Keratinocyte (primary cell): Measurements from ENCODE around the gene FBXL17. TPM values are rescaled to one million over a fixed set of nuclear protein-coding genes. Genes with fewer than 3 reads are reported as not detected.

Experiments
- DNase-seq: peaks from one replicate; pipeline ENCODE4 v3.0.0-alpha.2; 2011; ENCODE audit warnings: low read depth, missing footprints, low spot score
- FAIRE-seq: peaks from 2 replicates; lab custom pipeline; 2011; peaks lifted over from hg19 to GRCh38; lab: Jason Lieb, UNC
- H2AFZ ChIP-seq: 2 replicates; pipeline ENCODE4 v1.6.0; 2012; ENCODE audit warnings: low read length, control low read depth, inconsistent platforms; ENCODE audit not compliant: control insufficient read depth
- H3K27ac ChIP-seq: 2 replicates; pipeline ENCODE4 v1.5.1; 2011; ENCODE audit warnings: low read length; ENCODE audit not compliant: control insufficient read depth, insufficient read depth
- H3K27me3 ChIP-seq: 3 replicates; pipeline ENCODE4 v1.6.0; 2011; ENCODE audit warnings: low read length; ENCODE audit not compliant: control insufficient read depth, insufficient read depth; ENCODE audit errors: extremely low read depth
- H3K36me3 ChIP-seq, 2 experiments: 2 replicates in 1 of 2; 3 replicates in 1 of 2; pipeline ENCODE4 v1.5.1; 2011; ENCODE audit warnings: low read length in 2 of 2, mild to moderate bottlenecking in 1 of 2; ENCODE audit not compliant: control insufficient read depth in 2 of 2, insufficient read depth in 2 of 2; ENCODE audit errors: extremely low read depth in 1 of 2
- H3K4me1 ChIP-seq: 3 replicates; pipeline ENCODE4 v1.5.1; 2011; ENCODE audit warnings: low read length; ENCODE audit not compliant: control insufficient read depth, insufficient read depth; ENCODE audit errors: extremely low read depth
- H3K4me2 ChIP-seq: 3 replicates; pipeline ENCODE4 v1.6.0; 2011; ENCODE audit warnings: low read depth, low read length; ENCODE audit not compliant: control insufficient read depth, insufficient read depth; ENCODE audit errors: extremely low read depth
- H3K4me3 ChIP-seq, 3 experiments: fragments of 200-600 bp in 1 of 3; sonication (generic) in 1 of 3; 2 replicates in 2 of 3; 3 replicates in 1 of 3; pipeline ENCODE4 v1.5.1; 2011 to 2016; ENCODE audit warnings: low read length in 3 of 3, mild to moderate bottlenecking in 3 of 3, control low read depth in 2 of 3, inconsistent platforms in 1 of 3, low read depth in 1 of 3, mixed read lengths in 1 of 3, mixed run types in 1 of 3, moderate library complexity in 1 of 3; ENCODE audit not compliant: control insufficient read depth in 2 of 3, insufficient read depth in 2 of 3; ENCODE audit errors: extremely low read depth in 1 of 3
- H3K79me2 ChIP-seq: 2 replicates; pipeline ENCODE4 v1.6.0; 2012; ENCODE audit warnings: low read length; ENCODE audit not compliant: control insufficient read depth, insufficient read depth
- H3K9ac ChIP-seq: 3 replicates; pipeline ENCODE4 v1.6.0; 2011; ENCODE audit warnings: low read length; ENCODE audit not compliant: control insufficient read depth, insufficient read depth; ENCODE audit errors: extremely low read depth
- H3K9me1 ChIP-seq: 3 replicates; pipeline ENCODE4 v1.6.0; 2011; ENCODE audit warnings: low read length; ENCODE audit not compliant: control insufficient read depth, insufficient read depth; ENCODE audit errors: extremely low read depth
- H3K9me3 ChIP-seq: 2 replicates; pipeline ENCODE4 v1.5.1; 2012; ENCODE audit warnings: low read depth, low read length; ENCODE audit not compliant: control insufficient read depth
- H4K20me1 ChIP-seq: 3 replicates; pipeline ENCODE4 v1.6.0; 2011; ENCODE audit warnings: low read length; ENCODE audit not compliant: control insufficient read depth, insufficient read depth; ENCODE audit errors: extremely low read depth
- CTCF ChIP-seq, 3 experiments: IDR thresholded peaks in 1 of 3; conservative IDR thresholded peaks in 1 of 3; optimal IDR thresholded peaks in 1 of 3; 2 replicates in 2 of 3; 3 replicates in 1 of 3; pipeline versions ENCODE3 to v1.5.1; 2011; ENCODE audit warnings: low read length in 3 of 3, mild to moderate bottlenecking in 3 of 3, moderate library complexity in 2 of 3, control low read depth in 1 of 3, inconsistent platforms in 1 of 3; ENCODE audit not compliant: insufficient read depth in 2 of 3; ENCODE audit errors: extremely low read depth in 1 of 3
- EZH2 ChIP-seq: IDR thresholded peaks from one replicate; pipeline ENCODE4 v1.6.1; 2012; ENCODE audit warnings: inconsistent platforms, mild to moderate bottlenecking, low read length, moderate library complexity
- dilution Hi-C: fragments of 300-500 bp; cut with MboI; formaldehyde crosslinking; loops from one replicate; pipeline ENCODE4 v1.7.0; 2020; ENCODE audit warnings: low sequenced_read_pairs; ENCODE audit not compliant: extremely low pct_ligation_motif_present
- polyA plus RNA-seq, 5 experiments: library from polyadenylated mRNA; depleted of rRNA in 3 of 5; stranded (reverse) in 3 of 5; stranded (forward) in 1 of 5; unstranded in 1 of 5; fragments of >200 nt; gene quantifications; 1 replicate in 1 of 5; 2 replicates in 3 of 5; 3 replicates in 1 of 5; pipeline versions ENCODE4 v1.2.1 to v1.2.3, GENCODE V29; 2011 to 2012; ENCODE audit warnings: missing spikeins in 2 of 5, low read depth in 1 of 5, low replicate concordance in 1 of 5

The FBXL17 gene
- polyA plus RNA-seq, 1 donor (not counting 4 experiments of a cell fraction or from before 2014, with no cell fraction given): 5.7 TPM

GRCh38 chr5:107874795-107875194 lies 507.1 kb downstream of the FBXL17 start:
- FAIRE-seq: peak; percentile 9
- no peak overlapping the region for H3K27ac ChIP-seq

DNA sequence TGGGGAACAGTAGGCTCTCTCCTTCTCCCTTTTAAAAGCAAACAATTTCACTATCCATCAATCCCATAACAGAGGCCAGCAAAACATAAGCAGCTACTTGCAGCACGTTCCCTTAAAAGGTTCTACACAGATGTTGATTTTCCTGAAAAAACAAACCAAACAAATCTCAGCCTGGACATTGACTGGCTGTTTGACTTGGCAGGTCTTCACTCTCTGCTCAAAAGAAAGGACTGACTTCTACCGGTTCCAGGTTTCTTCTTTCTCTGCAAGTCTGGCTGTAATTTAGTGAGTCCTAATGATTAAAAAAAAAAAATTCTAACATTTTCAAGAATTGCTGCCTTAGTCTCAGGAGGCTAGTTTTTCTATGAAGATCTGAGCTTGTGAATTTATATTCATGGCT lies 508.0 kb downstream of the FBXL17 start:
- Histone ChIP-seq H3K27ac (no peak overlapping the region), H2AFZ (no peak overlapping the region), H3K9ac (no peak overlapping the region), H3K79me2 (no peaks in the 10 kb centered on the region), H3K9me1 (no peaks in the 10 kb centered on the region), H4K20me1 (no peaks in the 10 kb centered on the region), H3K36me3 (no peaks in the 10 kb centered on the region), H3K27me3 (no peaks in the 10 kb centered on the region), H3K4me2 (no peak overlapping the region), H3K9me3 (no peaks in the 10 kb centered on the region), H3K4me1 (peaks cover 16% of the 10 kb centered on the region), H3K4me3 (no peak overlapping the region)
- DNase-seq (no peak), FAIRE-seq (no peak)
- no peak for TF ChIP-seq CTCF (optimal IDR thresholded peaks at IDR 0.05 in 1 of 3, IDR thresholded peaks at IDR 0.05 in 1 of 3, conservative IDR thresholded peaks at IDR 0.05 in 1 of 3; ENCODE audit: extremely low read depth in 1 of 3, insufficient read depth in 2 of 3, low read length in 3 of 3)
- TF ChIP-seq EZH2: no peak
- dilution Hi-C loops: no loop called here

More at GRCh38 chr5:107874795-107875194, 507.1 kb downstream of the FBXL17 start:
- H3K4me2 ChIP-seq: no peak overlapping the region
- no peaks in the 10 kb centered on the region for H3K79me2 ChIP-seq
- H3K36me3 ChIP-seq: no peaks in the 10 kb centered on the region
- dilution Hi-C loops: no loop called here
- no peak overlapping the region for H3K4me3 ChIP-seq
- H3K27me3 ChIP-seq: no peaks in the 10 kb centered on the region
- no peaks in the 10 kb centered on the region for H4K20me1 ChIP-seq
- H3K9me1 ChIP-seq: no peaks in the 10 kb centered on the region
- H3K9ac ChIP-seq: no peak overlapping the region
- H2AFZ ChIP-seq: no peak overlapping the region
- H3K4me1 ChIP-seq: peaks cover 7% of the 10 kb centered on the region
- H3K9me3 ChIP-seq: no peaks in the 10 kb centered on the region
- DNase-seq: no peak
- TF ChIP-seq CTCF (optimal IDR thresholded peaks at IDR 0.05 in 1 of 3, IDR thresholded peaks at IDR 0.05 in 1 of 3, conservative IDR thresholded peaks at IDR 0.05 in 1 of 3; ENCODE audit: extremely low read depth in 1 of 3, insufficient read depth in 2 of 3, low read length in 3 of 3) (no peak), EZH2 (no peak)
